IMR-90 (cell line): ENCODE data around the gene CD244. TPM values are rescaled to one million over a fixed set of nuclear protein-coding genes. Genes with fewer than 3 reads are reported as not detected.

Experiments used
- ATAC-seq: fragments of 200-7000 bp; cut with Tn5 transposase; 2 replicates; pipeline ENCODE4 v1.9.1; 2020; ENCODE audit warnings: low read depth, mild to moderate bottlenecking, moderate library complexity
- BruUV-seq: library from RNA; stranded (reverse); fragments of 400-500 nt; replicated peaks from 2 replicates; lab custom pipeline; 2021; lab: Mats Ljungman, UMichigan
- CTCF ChIA-PET: fragments of 300-600 bp; formaldehyde crosslinking; extraction: SDS; loops from one replicate; lab custom pipeline; 2021; ENCODE audit warnings: antibody characterized with exemption; lab: Yijun Ruan, JAX
- POLR2A ChIA-PET: fragments of 300-600 bp; sonication (Branson Sonifier 250); formaldehyde crosslinking; loops from one replicate; lab custom pipeline; 2022; ENCODE audit warnings: antibody characterized with exemption; ENCODE audit not compliant: unreplicated experiment; lab: Charles Lee
- DNase-seq: peaks from one replicate; pipeline ENCODE4 v3.0.0; 2013
- H2AFZ ChIP-seq: replicated peaks from 2 replicates; pipeline ENCODE3; 2013; ENCODE audit warnings: low read length, mild to moderate bottlenecking; ENCODE audit not compliant: poor library complexity
- H2AK5ac ChIP-seq: 2 replicates; pipeline ENCODE4 v1.6.1; 2013; ENCODE audit warnings: low read depth, low read length, inconsistent platforms
- H2AK9ac ChIP-seq: replicated peaks from 2 replicates; pipeline ENCODE3; 2013; ENCODE audit warnings: mild to moderate bottlenecking, low read depth, low read length, moderate library complexity; ENCODE audit not compliant: poor library complexity
- H2BK120ac ChIP-seq: 2 replicates; pipeline ENCODE4 v1.6.1; 2013; ENCODE audit warnings: low read depth, low read length, inconsistent platforms
- H2BK15ac ChIP-seq: 3 replicates; pipeline ENCODE4 v1.6.1; 2013; ENCODE audit warnings: low read depth, low read length, inconsistent platforms
- H2BK20ac ChIP-seq: 2 replicates; pipeline ENCODE4 v1.6.1; 2013; ENCODE audit warnings: low read depth, mild to moderate bottlenecking, inconsistent platforms, low read length, moderate library complexity
- H2BK5ac ChIP-seq: 2 replicates; pipeline ENCODE4 v1.6.1; 2013; ENCODE audit warnings: mild to moderate bottlenecking, low read depth, low read length, inconsistent platforms; ENCODE audit not compliant: poor library complexity, severe bottlenecking
- H3K14ac ChIP-seq: replicated peaks from 2 replicates; pipeline ENCODE4 v1.6.1; 2013; ENCODE audit warnings: low read depth, low read length, inconsistent platforms
- H3K18ac ChIP-seq: 2 replicates; pipeline ENCODE4 v1.6.1; 2013; ENCODE audit warnings: low read depth, low read length, control low read depth
- H3K23ac ChIP-seq: 2 replicates; pipeline ENCODE4 v1.6.1; 2013; ENCODE audit warnings: low read depth, low read length, inconsistent platforms
- H3K27ac ChIP-seq: 2 replicates; pipeline ENCODE4 v1.5.1; 2013; ENCODE audit warnings: mild to moderate bottlenecking, control low read depth, low read length; ENCODE audit not compliant: insufficient read depth
- H3K27me3 ChIP-seq: 2 replicates; pipeline ENCODE4 v1.6.1; 2013; ENCODE audit warnings: low read length; ENCODE audit not compliant: control insufficient read depth, insufficient read depth
- H3K36me3 ChIP-seq: 2 replicates; pipeline ENCODE4 v1.6.1; 2013; ENCODE audit warnings: low read length, mixed read lengths; ENCODE audit not compliant: control insufficient read depth, insufficient read depth
- H3K4ac ChIP-seq: 2 replicates; pipeline ENCODE4 v1.6.1; 2013; ENCODE audit warnings: low read depth, low read length, inconsistent platforms
- H3K4me1 ChIP-seq: 2 replicates; pipeline ENCODE4 v1.6.1; 2013; ENCODE audit warnings: low read length, mixed read lengths; ENCODE audit not compliant: control insufficient read depth, insufficient read depth
- H3K4me2 ChIP-seq: 2 replicates; pipeline ENCODE4 v1.6.1; 2013; ENCODE audit warnings: low read depth, mild to moderate bottlenecking, control low read depth, low read length, moderate library complexity
- H3K4me3 ChIP-seq: 2 replicates; pipeline ENCODE4 v1.5.1; 2013; ENCODE audit warnings: low read depth, mild to moderate bottlenecking, control low read depth, low read length, moderate library complexity; ENCODE audit not compliant: insufficient read depth
- H3K56ac ChIP-seq: 2 replicates; pipeline ENCODE4 v1.6.1; 2013; ENCODE audit warnings: low read length, inconsistent platforms; ENCODE audit not compliant: insufficient read depth; ENCODE audit errors: extremely low read depth
- H3K79me1 ChIP-seq, 2 experiments: 2 replicates each; pipeline ENCODE4 v1.6.1; 2013; ENCODE audit warnings: low read length in 2 of 2, inconsistent platforms in 1 of 2, low read depth in 1 of 2
- H3K9ac ChIP-seq: 2 replicates; pipeline ENCODE4 v1.6.1; 2013; ENCODE audit warnings: low read depth, low read length, control low read depth
- H3K9me1 ChIP-seq: 2 replicates; pipeline ENCODE4 v1.6.1; 2013; ENCODE audit warnings: low read length, inconsistent platforms; ENCODE audit not compliant: insufficient read depth
- H3K9me3 ChIP-seq: 2 replicates; pipeline ENCODE4 v1.6.1; 2013; ENCODE audit warnings: low read length; ENCODE audit not compliant: control insufficient read depth, insufficient read depth
- H4K20me1 ChIP-seq: 2 replicates; pipeline ENCODE4 v1.6.1; 2013; ENCODE audit warnings: low read length, inconsistent platforms; ENCODE audit not compliant: insufficient read depth
- H4K5ac ChIP-seq: 2 replicates; pipeline ENCODE4 v1.6.1; 2013; ENCODE audit warnings: mild to moderate bottlenecking, low read depth, low read length, control low read depth
- H4K8ac ChIP-seq, 2 experiments: 2 replicates each; pipeline ENCODE4 v1.6.1; 2013; ENCODE audit warnings: low read depth in 2 of 2, low read length in 2 of 2, control low read depth in 1 of 2, inconsistent platforms in 1 of 2
- H4K91ac ChIP-seq: 2 replicates; pipeline ENCODE4 v1.6.1; 2013; ENCODE audit warnings: low read depth, low read length, inconsistent platforms; ENCODE audit not compliant: insufficient read depth
- BHLHE40 ChIP-seq: fragments of 150-350 bp; IDR thresholded peaks from 2 replicates; pipeline ENCODE4 v1.6.1; 2016; ENCODE audit warnings: mild to moderate bottlenecking, low read depth, low read length
- CEBPB ChIP-seq: IDR thresholded peaks from 2 replicates; pipeline ENCODE4 v1.6.1; 2012; ENCODE audit warnings: low read depth, low read length, improper control_type of control experiment
- CHD1 ChIP-seq: IDR thresholded peaks from 2 replicates; pipeline ENCODE4 v1.6.1; 2012; ENCODE audit warnings: low read depth, low read length, improper control_type of control experiment
- CTCF ChIP-seq: conservative IDR thresholded peaks from 2 replicates; pipeline ENCODE4 v1.5.1; 2012; ENCODE audit warnings: mild to moderate bottlenecking, low read depth, low read length, improper control_type of control experiment
- ELK1 ChIP-seq: fragments of 150-350 bp; IDR thresholded peaks from 2 replicates; pipeline ENCODE4 v1.6.1; 2016; ENCODE audit warnings: low read depth, mild to moderate bottlenecking, low read length, moderate library complexity, borderline replicate concordance
- FOS ChIP-seq: fragments of 150-350 bp; IDR thresholded peaks from 2 replicates; pipeline ENCODE4 v1.6.1; 2016; ENCODE audit warnings: low read depth, low read length
- MAFK ChIP-seq: IDR thresholded peaks from 2 replicates; pipeline ENCODE4 v1.6.1; 2012; ENCODE audit warnings: low read depth, low read length, improper control_type of control experiment
- MAZ ChIP-seq: IDR thresholded peaks from 2 replicates; pipeline ENCODE4 v1.6.1; 2012; ENCODE audit warnings: low read depth, mild to moderate bottlenecking, low read length, improper control_type of control experiment, moderate library complexity, borderline replicate concordance
- MXI1 ChIP-seq: IDR thresholded peaks from 2 replicates; pipeline ENCODE4 v1.6.1; 2012; ENCODE audit warnings: low read depth, mild to moderate bottlenecking, low read length, moderate library complexity, borderline replicate concordance
- NFE2L2 ChIP-seq: fragments of 150-350 bp; IDR thresholded peaks from 2 replicates; pipeline ENCODE4 v1.6.1; 2016; ENCODE audit warnings: low read depth, mild to moderate bottlenecking, low read length
- POLR2A ChIP-seq: IDR thresholded peaks from 2 replicates; pipeline ENCODE4 v1.6.1; 2012; ENCODE audit warnings: mild to moderate bottlenecking, low read depth, low read length
- RAD21 ChIP-seq: IDR thresholded peaks from 2 replicates; pipeline ENCODE4 v1.6.1; 2012; ENCODE audit warnings: low read length, improper control_type of control experiment
- RCOR1 ChIP-seq: IDR thresholded peaks from 2 replicates; pipeline ENCODE4 v1.6.1; 2012; ENCODE audit warnings: mild to moderate bottlenecking, low read length, improper control_type of control experiment; ENCODE audit not compliant: insufficient replicate concordance
- RFX5 ChIP-seq: IDR thresholded peaks from 2 replicates; pipeline ENCODE4 v1.8.0; 2012; ENCODE audit warnings: low read depth, mild to moderate bottlenecking, low read length, moderate library complexity
- SMC3 ChIP-seq: fragments of 150-350 bp; IDR thresholded peaks from 2 replicates; pipeline ENCODE4 v1.6.1; 2016; ENCODE audit warnings: low read depth, mild to moderate bottlenecking, antibody characterized with exemption, low read length, moderate library complexity
- WGBS, 2 experiments: methylation state at CpG; one replicate each; pipeline versions ENCODE4 v1.1.5 to v1.1.7; 2013; ENCODE audit warnings: missing lambda C conversion rate in 2 of 2; ENCODE audit not compliant: insufficient read length in 1 of 2; ENCODE audit errors: extremely low coverage in 2 of 2; 5-methylcytosine and 5-hydroxymethylcytosine counted together
- dilution Hi-C: fragments of 300-500 bp; cut with HindIII; formaldehyde crosslinking; loops from one replicate; pipeline ENCODE4 v1.14.3; 2018; ENCODE audit warnings: low sequenced_read_pairs; ENCODE audit not compliant: unreplicated experiment
- in situ Hi-C: fragments of 300-500 bp; cut with MboI; formaldehyde crosslinking; loops from 3 replicates; pipeline ENCODE4 v1.14.3; 2019; ENCODE audit warnings: low sequenced_read_pairs, inconsistent platforms, mixed read lengths
- intact Hi-C: fragments of 100-400 bp; cut with micrococcal nuclease; formaldehyde crosslinking; loops from 2 replicates; pipeline ENCODE4 v1.10.0; 2022
- polyA plus RNA-seq, 3 experiments: library from polyadenylated mRNA; depleted of rRNA; stranded (reverse); fragments of >200 nt; gene quantifications; 2 replicates each; pipeline ENCODE4 v1.2.3, GENCODE V29; 2012; ENCODE audit warnings: low replicate concordance in 1 of 3
- total RNA-seq: library from RNA; depleted of rRNA; stranded (reverse); fragments of >200 nt; gene quantifications from 2 replicates; pipeline ENCODE4 v1.2.3, GENCODE V29; 2012
- TF ChIP-seq, protein P1 (sequence below): fragments of 150-350 bp; IDR thresholded peaks from 2 replicates; pipeline ENCODE4 v1.6.1; 2017; ENCODE audit warnings: mild to moderate bottlenecking, antibody characterized with exemption, low read length, low read depth

The CD244 gene
- total and polyA plus RNA-seq, 2 of the 4 experiments (the other 2 are of a cell fraction) = not detected

- no peak overlapping the region for H2AK5ac ChIP-seq
- H4K20me1 ChIP-seq = no peaks in the 10 kb centered on the region
- ATAC-seq (no peak), DNase-seq (no peak)
- H3K56ac ChIP-seq = no peak overlapping the region
- ChIA-PET POLR2A (no interaction called here), CTCF (no interaction called here)
- no peak overlapping the region for H2AFZ ChIP-seq
- in situ Hi-C loops (no loop called here), intact Hi-C loops (no loop called here), dilution Hi-C loops (no loop called here)
- no peak overlapping the region for H3K4ac ChIP-seq
- no peaks in the 10 kb centered on the region for H3K9me1 ChIP-seq
- no peak overlapping the region for H3K4me2 ChIP-seq
- H2BK20ac ChIP-seq = no peak overlapping the region
- no peak overlapping the region for H3K9ac ChIP-seq
- no peaks in the 10 kb centered on the region for H3K79me1 ChIP-seq
- WGBS, 2 experiments = 20% methylated on average over 1 of the region's 3 CpGs; no CpG with 5 or more reads in 1 of the 2 experiments
- no TSS peak for BruUV-seq
- no peaks in the 10 kb centered on the region for H3K36me3 ChIP-seq
- no peak overlapping the region for H4K8ac ChIP-seq
- no peak for TF ChIP-seq ELK1
- TF ChIP-seq MAZ = no peak
- TF ChIP-seq RFX5 = no peak
- no peak for TF ChIP-seq NFE2L2
- no peak for TF ChIP-seq RCOR1
- no peak for TF ChIP-seq FOS
- TF ChIP-seq, protein P1, sequence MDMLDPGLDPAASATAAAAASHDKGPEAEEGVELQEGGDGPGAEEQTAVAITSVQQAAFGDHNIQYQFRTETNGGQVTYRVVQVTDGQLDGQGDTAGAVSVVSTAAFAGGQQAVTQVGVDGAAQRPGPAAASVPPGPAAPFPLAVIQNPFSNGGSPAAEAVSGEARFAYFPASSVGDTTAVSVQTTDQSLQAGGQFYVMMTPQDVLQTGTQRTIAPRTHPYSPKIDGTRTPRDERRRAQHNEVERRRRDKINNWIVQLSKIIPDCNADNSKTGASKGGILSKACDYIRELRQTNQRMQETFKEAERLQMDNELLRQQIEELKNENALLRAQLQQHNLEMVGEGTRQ = no peak
- TF ChIP-seq CHD1 = no peak
- no peak for TF ChIP-seq MXI1
- no peak for TF ChIP-seq MAFK
- no peak for TF ChIP-seq SMC3
- no peak for TF ChIP-seq CEBPB
- TF ChIP-seq CTCF = no peak
- no peak for TF ChIP-seq RAD21
- TF ChIP-seq BHLHE40 = no peak
- TF ChIP-seq POLR2A = no peak
- no peak overlapping the region for H3K14ac ChIP-seq
- no peaks in the 10 kb centered on the region for H3K4me1 ChIP-seq
- no peak overlapping the region for H4K5ac ChIP-seq
- H3K23ac ChIP-seq = no peak overlapping the region
- no peaks in the 10 kb centered on the region for H3K9me3 ChIP-seq
- H4K91ac ChIP-seq = no peak overlapping the region
- H2AK9ac ChIP-seq = no peak overlapping the region
- no peak overlapping the region for H3K18ac ChIP-seq
- H2BK5ac ChIP-seq = no peak overlapping the region
- H3K27ac ChIP-seq = no peak overlapping the region
- H3K4me3 ChIP-seq = no peak overlapping the region
- no peak overlapping the region for H2BK15ac ChIP-seq
- H2BK120ac ChIP-seq = no peak overlapping the region
- H3K27me3 ChIP-seq = no peaks in the 10 kb centered on the region
Observed at GRCh38 chr1:160823296-160823695, 39.4 kb downstream of the CD244 start.
